HG02623 (cell line): ENCODE results near the gene PHF2.

Experiments
- ATAC-seq: cut with Tn5 transposase; IDR thresholded peaks from one replicate; pipeline ENCODE4 v1.9.1; 2021; ENCODE audit warnings: moderate library complexity; ENCODE audit not compliant: unreplicated experiment

Gene PHF2

DNA sequence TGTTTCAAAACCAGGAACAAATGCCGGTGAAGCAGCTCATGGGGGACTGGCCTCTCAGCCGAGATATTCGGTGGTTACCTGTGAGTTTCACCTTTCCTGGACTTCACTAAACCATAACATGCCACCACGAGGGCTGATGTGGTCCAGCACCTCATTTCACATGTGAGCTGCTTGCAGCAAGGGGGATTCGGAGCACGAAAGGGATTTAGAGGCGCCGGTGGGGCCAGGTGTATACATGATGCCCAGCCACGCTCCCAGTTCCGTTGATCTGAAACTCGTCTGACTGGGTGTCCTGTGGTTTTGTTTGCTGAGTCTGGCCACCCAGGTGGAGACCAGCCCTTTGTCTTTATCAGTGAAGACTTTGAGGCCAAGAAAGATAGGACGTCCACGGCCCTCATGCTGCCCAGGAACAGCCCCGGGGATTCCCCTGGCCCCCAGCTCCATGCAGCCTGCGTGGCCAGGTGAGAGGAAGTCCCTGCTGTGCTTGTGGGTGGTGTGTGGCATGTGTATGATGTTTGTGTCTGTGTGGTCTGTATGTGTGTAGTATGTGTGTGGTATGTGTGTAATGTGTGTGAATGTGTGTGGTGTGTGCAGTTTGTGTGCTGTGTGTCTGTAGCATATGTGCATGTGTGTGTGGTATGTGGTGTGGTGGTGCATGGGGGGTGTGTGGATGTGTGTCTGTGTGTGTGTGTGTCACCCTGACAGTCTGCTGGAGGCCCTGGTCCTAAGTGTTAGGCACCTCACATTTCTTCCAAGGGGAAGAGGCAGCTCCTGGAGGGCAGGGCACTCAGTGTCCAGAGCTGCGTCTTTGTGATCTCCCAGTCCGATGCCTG is 23.4 kb downstream of the PHF2 start:
- no peak for ATAC-seq

DNA sequence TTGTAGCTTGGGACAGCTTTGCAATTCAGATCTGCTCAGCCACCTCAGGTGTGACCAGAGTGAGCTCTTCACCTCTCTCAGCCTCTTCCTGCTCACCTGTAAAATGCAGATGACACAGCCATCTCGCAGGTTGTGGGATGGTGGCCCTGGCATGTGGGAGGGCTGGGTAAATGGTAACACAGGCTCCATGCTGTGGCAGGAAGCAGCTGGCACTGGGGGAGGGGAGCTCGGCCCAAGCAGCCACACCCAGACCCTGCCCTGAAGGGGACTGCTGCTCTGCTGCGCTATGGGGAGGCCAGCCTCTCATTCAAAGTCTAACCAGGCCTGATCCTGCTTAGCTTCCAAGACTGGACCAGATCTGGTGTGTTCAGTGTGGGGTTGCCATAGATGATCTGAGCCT is 24.1 kb downstream of the PHF2 start:
- no peak for ATAC-seq

DNA sequence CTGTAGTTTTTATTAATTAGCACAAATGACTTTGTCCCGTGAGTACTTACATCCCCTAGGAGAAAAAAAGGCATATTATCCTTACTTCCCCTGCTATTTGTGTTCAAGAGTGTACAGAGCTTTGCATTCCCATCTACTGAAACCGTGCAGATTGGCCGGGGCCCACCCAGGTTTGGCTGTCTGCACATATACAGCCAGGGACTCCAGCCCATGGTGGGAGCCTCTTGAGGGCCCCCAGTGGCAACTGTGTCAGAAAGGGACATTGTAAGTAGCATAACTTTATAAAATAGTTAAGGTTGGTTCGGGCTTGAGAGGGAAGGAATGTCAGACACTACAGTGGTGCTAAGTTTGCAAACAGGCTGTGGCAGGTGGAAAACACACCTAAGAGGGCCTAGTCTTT is 24.7 kb downstream of the PHF2 start:
- ATAC-seq: no peak

DNA sequence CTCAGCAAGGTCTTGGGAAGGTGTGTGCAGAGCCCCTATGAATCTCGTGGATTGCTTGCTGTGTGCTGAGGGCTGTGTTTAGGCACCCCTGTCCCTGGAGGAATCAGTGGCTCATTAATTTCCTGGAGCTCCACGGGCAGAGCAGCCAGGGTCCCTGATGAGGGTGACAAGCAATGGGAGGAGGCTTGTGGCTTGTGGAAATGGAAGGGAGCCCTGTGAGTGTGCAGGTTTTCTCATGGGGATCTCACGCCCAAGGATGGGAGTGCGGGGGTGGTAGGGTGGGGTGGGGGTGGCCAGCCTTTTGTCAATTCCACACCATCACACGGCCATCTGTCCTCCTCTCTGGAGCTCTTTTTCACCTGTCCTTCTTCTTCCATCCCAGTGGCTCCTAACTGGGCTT is 25.3 kb downstream of the PHF2 start:
- no peak for ATAC-seq

DNA sequence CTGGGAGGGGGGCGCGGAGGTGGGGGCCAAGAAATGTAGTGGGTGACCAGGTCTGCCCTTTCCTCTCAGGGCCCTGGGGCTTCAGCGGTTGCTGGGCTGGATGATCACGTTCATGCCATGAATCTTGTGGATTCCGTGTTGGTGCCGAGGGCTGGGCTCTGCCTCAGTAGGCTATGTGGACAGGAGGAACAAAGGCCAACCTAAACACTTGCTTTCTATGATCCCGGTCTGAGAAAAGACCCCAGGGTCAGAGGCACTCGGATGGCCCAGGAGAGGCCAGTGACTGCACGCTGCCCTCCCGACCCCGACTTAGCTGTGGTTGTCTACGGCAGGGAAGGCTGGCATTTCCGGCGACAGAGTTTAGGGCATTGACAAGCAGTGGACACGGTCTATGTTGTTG is 26.6 kb downstream of the PHF2 start:
- ATAC-seq: no peak

DNA sequence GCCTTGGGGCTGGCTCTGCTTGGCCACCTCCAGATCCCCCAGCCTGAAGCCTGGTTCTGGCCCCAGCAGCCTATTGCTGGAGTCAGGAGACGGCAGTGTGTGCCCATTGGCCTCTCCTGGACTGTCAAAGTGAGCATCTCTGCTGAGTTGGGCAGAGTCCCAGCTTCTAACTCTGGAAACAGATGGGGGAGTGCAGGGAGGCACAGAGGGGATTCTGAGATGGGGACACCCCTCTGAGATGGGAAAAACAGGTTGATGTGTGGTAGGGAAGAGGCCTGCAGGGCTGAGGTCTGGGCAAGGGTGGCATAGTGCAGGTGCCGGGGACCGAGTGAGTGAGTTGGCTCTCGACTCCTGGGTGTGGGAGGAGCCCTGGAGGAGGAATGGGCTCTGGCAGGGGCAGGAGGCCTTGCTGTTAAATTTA is 27.5 kb downstream of the PHF2 start:
- no peak for ATAC-seq

DNA sequence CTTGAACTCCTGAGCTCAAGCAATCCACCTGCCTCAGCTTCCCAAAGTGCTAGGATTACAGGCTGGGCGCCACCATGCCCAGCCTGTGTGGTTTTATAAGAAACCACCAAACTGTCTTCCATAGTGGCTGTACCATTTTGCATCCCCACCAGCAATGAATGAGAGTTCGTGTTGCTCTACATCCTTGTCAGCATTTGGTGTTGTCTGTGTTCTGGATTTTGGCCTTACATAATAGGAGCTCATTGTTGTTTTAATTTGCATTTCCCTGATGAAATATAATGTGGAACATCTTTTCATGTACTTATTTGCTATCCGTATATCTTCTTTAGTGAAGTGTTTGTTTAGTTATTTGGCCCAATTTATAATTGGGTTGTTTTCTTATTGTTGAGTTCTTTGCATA is 29.8 kb downstream of the PHF2 start:
- no peak for ATAC-seq

DNA sequence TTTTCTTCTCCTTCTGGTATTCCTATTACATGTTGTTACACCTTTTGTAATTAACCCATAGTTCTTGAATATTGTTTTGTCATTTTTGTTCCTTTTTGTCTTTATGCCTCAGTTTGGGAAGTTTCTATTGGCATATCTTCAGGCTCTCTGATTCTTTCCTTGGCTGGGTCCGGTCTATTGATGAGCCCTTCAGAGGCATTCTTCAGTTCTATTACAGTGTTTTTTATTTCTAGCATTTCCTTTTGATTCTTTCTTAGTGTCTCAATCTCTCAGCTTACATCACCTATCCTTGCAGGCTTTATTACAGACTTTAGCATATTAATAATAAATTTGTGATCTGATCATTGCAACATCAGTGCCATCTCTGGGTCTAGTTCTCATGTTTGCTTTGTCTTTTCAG is 33.8 kb downstream of the PHF2 start:
- no peak for ATAC-seq

DNA sequence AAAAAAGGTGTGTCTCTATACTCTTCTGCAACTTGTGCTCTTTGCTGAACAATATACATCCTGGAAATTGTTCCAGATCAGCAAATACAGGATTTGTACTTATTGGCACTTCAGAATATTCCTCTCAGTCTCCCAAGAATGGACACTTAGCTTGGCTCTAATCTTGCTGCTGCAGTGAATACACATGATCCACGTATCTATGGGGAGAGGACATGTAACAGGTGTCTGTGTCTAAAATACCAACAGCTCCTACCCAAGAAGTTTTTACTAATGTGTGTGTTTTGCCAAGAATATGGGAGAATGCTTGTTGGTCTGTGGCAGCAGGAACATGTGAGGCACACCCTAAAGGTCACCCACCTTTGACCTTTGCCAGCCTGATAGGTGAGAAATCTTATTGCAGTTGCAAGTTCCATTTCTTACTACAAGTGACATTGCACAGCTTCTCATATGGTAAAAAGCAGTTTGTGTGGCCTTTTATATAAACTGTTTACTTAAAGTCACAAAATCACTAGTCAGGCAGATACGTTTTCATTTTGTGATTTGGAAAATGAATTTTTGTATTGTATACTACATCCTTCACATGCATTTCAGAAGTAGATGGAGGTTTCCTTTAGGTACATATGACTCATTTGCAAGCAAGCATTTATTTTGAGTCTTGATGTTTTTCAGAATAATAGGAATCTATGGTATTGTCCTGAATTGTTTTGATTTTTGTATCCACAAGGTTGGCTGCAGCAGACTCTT is 35.8 kb downstream of the PHF2 start:
- no peak for ATAC-seq

DNA sequence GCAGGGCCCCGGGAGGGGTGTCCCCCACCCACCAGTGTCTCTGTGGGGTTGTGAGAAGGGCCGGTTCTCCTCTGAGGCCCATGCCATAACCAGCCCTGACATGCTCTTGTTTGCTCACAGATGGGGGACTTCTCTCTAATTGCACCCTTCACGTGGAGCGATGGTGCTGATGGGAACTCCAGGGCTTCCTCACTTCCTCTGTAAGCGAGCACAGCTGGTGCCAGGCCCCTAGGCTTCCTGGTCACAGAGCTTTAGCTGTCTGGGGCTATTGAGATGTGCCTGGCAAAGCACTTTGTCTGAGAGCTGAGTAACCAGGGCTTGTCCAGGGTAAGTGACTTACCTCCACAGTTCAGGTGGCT is 36.4 kb downstream of the PHF2 start:
- peak; percentile 72 for ATAC-seq

DNA sequence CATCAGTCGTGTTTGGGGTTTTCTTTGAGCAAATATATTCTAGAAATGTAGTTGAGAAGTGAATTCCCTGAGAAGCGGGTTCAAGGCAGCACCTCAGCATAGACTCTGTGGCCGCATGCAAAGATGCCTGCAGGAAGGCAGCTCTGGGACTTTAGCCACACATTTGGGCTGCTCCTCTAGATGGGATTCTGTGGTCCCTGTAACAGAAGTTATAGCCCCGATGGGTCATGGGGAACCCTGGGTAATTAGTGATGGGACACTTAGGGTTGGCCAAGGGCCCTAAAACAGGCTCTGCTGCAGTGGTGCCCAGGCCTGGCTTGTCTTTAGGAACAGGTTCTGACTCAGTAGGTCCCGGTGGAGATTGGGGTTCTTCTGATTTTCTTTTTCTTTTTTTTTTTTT is 36.8 kb downstream of the PHF2 start:
- ATAC-seq: no peak

DNA sequence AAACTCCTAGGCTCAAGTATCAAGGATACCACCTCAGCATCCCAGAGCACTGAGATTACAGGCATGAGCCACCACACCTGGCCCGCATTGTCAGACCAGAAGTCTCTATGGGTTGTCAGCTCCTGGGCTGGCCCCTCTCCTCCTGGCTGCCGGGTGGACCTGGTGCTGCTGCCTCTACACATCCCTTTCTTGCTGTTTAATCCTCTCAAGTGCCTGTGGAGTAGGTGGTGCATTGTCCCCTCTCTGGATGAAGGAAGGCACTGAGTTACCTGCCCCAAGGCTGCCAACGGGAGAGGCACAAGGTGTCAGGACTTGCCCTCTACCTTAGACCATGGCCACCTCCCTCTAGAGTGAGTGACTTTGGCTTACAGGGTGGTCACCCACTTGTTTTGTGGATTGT is 37.4 kb downstream of the PHF2 start:
- no peak for ATAC-seq

DNA sequence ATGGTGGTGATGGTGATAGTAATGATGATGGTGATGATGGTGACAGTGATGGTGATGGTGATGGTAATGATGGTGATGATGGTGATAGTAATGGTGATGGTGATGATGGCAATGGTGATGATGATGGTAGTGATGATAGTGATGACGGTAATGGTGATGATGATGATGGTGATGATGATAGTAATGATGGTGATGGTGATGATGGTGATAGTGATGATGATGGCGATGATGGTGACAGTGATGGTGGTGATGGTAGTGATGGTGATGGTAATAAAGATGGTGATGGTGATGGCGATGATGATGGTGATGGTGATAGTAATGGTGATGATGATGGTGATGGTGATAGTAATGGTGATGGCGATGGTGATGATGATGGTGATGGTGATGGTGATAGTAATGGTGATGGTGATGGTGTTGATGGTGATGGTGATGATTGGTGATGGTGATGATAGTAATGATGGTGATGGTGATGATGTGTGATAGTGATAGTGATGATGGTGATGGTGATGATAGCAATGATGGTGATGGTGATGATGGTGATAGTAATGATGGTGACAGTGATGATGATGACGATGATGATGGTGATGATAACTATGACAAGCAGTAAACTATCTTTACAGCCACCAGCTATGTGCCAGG is 38.6 kb downstream of the PHF2 start:
- ATAC-seq: no peak

DNA sequence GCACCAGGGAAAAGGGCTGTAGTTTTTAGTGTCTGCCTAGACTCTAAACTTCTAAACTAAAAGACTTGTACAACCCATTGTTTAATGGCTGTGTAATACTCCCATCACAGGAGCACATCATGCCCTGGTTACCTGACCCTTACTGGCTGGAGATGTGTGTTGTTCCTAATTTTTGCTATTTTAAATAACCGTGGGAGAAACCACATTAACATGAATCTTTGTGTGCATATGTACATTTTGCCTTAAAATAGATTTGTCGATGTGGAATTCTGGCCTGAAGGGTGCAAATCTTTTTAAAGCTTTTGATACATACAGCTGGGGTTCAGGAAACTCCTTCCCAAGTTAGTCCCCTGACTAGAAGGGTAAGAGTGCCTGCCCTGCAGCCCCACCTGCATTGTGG is 39.7 kb downstream of the PHF2 start:
- no peak for ATAC-seq

DNA sequence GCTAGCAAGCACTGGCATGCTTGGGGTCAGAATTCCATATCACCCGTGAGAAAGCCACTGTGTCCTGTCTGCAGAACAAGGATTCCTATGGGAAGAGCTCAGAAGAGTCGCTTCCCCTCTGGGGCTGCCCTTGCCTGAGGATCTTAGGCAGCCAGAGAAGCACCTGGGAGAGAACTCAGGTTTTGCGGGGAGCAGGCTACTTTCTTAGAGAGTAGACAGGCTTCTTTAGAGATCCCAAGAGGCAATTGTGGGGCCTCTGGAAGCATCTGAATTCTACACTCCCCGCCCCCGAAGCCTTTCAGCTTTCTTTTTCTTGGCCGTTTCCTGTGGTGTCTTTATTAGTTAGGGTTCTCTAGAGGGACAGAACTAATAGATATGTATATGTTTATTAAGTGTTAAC is 40.9 kb downstream of the PHF2 start:
- no peak for ATAC-seq

DNA sequence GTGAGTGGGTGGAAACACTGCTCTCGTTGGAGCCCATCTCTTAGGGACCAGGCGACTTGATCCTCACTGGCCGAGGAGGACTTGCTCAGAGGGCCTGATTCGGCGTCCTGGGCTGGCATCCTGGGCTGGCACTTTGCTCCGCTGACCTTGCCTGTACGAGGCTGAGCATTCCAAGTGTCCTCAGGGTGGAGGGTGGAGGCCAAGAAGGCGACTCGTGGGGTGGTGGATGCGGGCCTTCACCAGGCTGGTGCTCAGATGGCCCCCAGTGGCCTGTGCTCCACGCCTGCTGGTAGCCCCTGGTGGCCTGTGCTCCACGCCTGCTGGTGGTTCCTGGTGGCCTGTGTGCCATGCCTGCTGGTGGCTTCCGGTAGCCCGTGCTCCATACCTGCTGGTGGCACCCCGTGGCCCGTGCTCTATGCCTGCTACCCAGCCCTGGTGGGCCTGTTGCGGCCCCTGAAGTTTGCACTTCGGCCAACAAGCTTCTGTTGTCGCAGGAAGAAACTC is 42.9 kb downstream of the PHF2 start:
- no peak for ATAC-seq

DNA sequence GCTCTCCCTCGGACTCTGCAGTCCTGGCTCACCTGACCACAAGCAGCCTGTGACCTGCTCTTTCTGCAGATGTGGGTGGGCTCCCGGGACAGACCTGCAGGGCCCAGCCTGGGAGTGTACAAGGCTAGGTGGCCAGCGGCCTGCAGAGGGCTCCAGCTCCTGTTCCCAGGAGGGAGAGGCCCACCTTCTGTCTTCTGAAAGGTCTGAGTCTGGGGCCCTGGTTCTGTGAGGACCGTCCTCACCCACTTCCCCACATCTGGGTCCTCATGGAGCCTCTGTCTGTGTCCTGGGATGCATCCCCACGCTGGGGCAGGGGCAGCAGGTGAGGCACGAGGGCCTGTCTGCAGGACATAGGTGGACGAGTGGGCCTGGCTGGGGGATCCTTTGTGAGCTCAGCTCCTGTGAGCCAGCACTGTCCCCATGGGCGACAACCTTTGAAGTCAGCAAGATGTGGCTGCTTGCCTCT is 43.7 kb downstream of the PHF2 start:
- ATAC-seq: no peak

DNA sequence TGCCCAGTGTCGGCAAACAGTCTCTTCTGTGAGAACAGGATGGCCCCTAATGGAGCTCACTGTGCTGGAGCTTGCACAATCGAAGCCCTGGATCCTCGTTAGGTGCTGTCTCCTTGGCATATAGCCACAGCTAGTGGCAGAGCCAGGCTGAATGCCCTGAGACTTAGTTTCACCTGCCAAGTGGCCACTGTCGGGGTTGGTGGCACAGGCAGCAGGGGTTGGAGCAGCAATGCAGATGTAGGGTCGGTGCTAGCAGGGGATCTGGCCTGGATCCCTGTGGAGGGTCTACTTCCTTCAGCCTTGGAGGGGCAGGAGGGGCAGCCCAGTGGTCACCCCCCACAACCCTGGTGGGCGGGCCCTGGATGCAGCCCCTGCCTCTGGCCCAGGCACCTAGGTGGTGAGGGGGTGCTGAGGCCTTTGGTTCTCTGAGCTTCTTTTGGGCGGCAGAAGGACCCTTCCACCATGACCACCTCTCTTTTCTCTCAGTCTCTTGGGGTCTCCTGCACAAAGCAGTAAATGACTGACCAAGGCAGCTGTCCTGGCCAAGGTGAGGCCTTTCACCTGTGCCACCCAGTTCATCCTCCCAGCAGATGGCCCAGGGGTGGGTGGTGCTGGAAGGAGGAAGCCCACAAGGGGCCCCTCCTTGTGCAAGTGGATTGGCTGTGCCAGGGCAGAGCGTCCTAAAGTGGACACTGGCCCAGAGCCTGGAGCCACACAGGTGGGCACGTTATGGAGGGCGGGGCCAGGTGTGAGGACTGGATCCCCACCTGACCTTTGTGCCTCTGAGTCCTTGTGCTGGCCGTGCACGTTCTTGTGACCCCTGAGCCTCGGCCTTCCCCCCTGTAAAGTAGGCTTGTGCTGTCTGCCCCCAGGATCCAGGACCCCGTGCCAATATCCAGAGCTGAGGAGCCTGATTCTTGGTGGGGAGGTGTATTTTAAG is 44.8 kb downstream of the PHF2 start:
- no peak for ATAC-seq

DNA sequence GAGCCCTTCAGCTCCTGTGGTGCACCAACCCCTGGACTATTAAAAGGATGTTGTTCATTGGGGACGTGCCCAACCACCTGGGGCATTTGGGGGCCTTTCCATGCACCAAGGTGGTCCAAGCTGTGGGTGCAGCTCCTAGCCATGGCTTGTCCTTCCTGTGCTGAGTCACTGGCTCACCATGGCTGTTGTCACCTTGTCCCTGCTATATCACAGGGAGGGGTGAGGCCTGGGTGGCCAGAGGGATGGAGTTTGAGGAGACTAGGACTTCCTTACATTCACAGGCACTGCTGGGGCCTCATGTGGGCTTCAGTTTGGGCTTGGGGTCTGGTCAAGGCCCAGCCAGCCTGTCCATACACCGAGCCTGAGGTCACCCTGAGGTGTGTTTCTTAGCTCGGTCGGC is 45.5 kb downstream of the PHF2 start:
- no peak for ATAC-seq

DNA sequence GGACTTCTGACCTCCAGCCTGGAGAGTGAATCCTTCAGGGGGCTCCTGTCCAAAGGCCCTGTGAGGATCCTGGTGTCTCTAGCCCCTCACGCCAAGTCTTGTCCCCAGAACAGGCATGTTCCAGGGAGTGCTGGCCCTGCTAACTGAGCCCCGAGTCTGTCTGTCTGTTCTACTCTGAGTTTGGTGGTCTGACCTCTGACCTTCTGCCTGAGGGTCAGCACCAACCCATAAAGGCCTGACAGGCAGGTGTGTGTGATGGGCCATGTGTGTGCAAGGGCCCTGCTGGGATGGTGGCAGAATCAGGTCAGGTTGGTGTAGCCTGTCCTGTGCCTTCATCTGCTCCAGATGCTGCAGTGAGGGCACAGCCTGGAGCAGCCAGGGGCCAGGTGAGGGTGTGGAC is 46.3 kb downstream of the PHF2 start:
- no peak for ATAC-seq

DNA sequence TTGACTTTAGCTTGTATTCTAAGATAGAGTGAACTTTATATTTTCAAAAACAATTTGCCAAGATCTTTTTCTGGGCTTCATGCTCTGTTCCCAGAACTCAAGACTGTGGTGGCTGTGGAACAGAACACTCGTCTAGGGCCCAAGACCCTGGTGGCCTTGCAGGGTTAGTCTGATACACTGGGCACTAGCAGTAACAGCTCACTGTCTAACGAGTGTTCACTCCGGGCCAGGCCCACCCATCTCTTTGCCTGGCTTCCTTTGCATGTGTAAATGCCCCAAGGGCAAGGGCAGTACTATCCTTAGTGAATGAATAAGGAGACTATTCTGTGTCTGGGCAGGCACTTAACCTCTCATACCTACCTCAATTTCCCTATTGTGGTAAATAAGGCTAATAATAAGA is 47.4 kb downstream of the PHF2 start:
- ATAC-seq: no peak
